Mucosa of rectum (tissue), 2 donors: ENCODE data around the gene TMEM247.

Source experiments
- H3K27ac ChIP-seq, 2 donors: one replicate each; pipeline ENCODE4 v1.7.0; 2013; ENCODE audit warnings: inconsistent platforms in 2 of 2, low read depth in 2 of 2, low read length in 2 of 2
- H3K27me3 ChIP-seq, 2 donors: one replicate each; pipeline ENCODE4 v1.7.0; 2013; ENCODE audit warnings: low read length in 2 of 2; ENCODE audit not compliant: control insufficient read depth in 2 of 2, insufficient read depth in 2 of 2
- H3K36me3 ChIP-seq, 2 donors: one replicate each; pipeline ENCODE4 v1.7.0; 2013; ENCODE audit warnings: low read length in 2 of 2; ENCODE audit not compliant: control insufficient read depth in 2 of 2, insufficient read depth in 2 of 2
- H3K4me1 ChIP-seq, 2 donors: one replicate each; pipeline ENCODE4 v1.7.0; 2013; ENCODE audit warnings: low read length in 2 of 2, mild to moderate bottlenecking in 1 of 2; ENCODE audit not compliant: control insufficient read depth in 2 of 2, insufficient read depth in 2 of 2
- H3K4me3 ChIP-seq, 2 donors: one replicate each; pipeline ENCODE4 v1.7.0; 2013; ENCODE audit warnings: low read length in 2 of 2
- H3K9ac ChIP-seq, 2 donors: one replicate each; pipeline ENCODE4 v1.7.0; 2013; ENCODE audit warnings: low read length in 2 of 2, low read depth in 1 of 2, mild to moderate bottlenecking in 1 of 2
- H3K9me3 ChIP-seq, 2 donors: one replicate each; pipeline ENCODE4 v1.7.0; 2013; ENCODE audit warnings: low read length in 2 of 2; ENCODE audit not compliant: control insufficient read depth in 2 of 2
- donor health status: healthy.
- donor health status: Normal muscosa, but diverticular disease.

The TMEM247 gene

DNA sequence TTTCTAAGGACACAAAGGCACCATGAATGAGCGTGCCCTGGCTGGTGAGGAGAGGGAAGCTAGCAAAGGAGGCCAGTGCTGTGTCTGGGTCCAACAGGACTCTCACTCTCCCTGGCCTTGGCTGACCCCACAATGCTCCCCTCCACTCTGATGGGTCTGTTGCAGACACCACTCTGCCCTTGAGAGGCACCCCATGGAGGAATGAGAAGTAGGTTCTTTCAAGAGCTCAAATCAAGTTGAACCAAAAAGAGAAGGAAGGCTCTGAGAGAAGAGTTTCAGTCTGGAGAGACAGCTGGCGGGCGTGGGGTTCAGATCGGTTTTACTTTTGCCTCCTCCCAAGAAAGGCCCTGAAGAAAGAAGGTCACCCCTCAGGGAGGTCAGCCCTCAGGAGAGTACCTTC is 18.4 kb downstream of the TMEM247 start:
- no peaks in the 10 kb centered on the region for H3K36me3 ChIP-seq
- no peak overlapping the region for H3K27ac ChIP-seq
- peaks cover 3 to 11% of the 10 kb centered on the region in 2 donors for H3K27me3 ChIP-seq
- H3K9me3 ChIP-seq: no peaks in the 10 kb centered on the region
- peaks cover 2 to 3% of the 10 kb centered on the region in 2 donors for H3K4me1 ChIP-seq
- no peak overlapping the region for H3K9ac ChIP-seq
- H3K4me3 ChIP-seq: no peak overlapping the region

DNA sequence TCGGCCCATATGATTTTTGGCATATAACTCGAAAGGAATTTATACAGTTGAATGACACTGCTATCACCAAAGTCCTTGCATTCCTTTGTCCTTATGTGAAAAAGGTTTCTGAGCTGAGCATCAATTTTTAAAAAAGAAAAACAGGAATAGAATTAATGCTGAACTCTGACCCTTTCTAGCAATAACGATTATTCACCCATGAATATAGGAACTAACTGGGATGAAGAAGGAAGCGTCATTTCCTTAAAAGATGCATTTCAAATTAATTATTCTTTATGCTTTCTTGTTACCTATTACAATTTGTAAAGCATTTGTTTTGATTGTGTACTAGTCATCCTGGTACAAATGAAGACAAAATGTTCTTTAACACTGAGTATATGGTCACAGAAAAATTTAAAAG is 19.3 kb downstream of the TMEM247 start:
- Histone ChIP-seq H3K4me3 (no peak overlapping the region), H3K4me1 (peaks cover 2 to 3% of the 10 kb centered on the region in 2 donors), H3K9me3 (no peaks in the 10 kb centered on the region), H3K27me3 (peaks cover 3 to 11% of the 10 kb centered on the region in 2 donors), H3K27ac (no peak overlapping the region), H3K9ac (no peak overlapping the region), H3K36me3 (no peaks in the 10 kb centered on the region)

DNA sequence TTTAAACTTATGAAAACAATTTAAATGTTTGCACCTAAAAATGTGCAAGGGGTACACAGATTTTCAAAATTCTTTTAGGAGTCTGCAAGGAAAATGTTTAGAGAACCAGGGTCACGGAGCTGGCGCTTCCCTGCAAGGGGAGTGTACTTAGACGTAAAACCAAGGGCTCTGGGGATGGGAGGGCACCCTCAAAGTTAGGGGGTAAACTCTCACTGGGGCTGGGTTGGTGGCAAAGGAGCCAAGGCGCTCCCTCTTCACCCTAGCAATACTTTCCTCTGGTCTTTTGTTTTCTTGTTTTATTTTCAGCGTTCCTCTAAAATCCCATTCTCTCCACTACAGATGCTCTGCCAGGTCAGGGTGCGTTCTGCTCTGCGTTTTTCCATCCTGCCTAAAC is 20.0 kb downstream of the TMEM247 start:
- Histone ChIP-seq H3K9me3 (no peaks in the 10 kb centered on the region), H3K4me1 (peaks cover 2 to 3% of the 10 kb centered on the region in 2 donors), H3K4me3 (peak overlapping the region; percentile 78 to 88), H3K27me3 (peaks cover 3 to 11% of the 10 kb centered on the region in 2 donors), H3K36me3 (no peaks in the 10 kb centered on the region), H3K9ac (peak overlapping the region; percentile 84 to 87), H3K27ac (peak overlapping the region; percentile 65 to 78)

DNA sequence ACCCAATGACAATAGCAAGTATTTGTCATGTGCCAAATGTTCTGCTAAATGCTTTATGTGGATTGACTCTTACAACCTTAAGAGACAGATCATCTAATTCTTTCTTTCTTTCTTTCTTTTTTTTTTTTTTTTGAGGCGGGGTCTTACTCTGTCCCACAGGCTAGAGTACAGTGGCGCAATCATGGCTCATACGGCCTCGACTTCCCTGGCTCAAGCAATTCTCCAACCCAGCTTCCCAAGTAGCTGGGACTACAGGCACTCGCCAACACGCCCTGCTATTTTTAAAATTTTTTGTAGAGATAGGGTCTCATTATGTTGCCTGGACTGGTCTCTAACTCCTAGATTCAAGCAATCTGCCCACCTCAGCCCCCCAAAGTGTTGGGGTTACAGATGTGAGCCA is 21.4 kb downstream of the TMEM247 start:
- Histone ChIP-seq H3K9me3 (no peaks in the 10 kb centered on the region), H3K9ac (peak overlapping the region in 1 of 2 donors; percentile 84), H3K4me1 (peaks cover 2 to 3% of the 10 kb centered on the region in 2 donors), H3K36me3 (no peaks in the 10 kb centered on the region), H3K27me3 (peaks cover 3 to 11% of the 10 kb centered on the region in 2 donors), H3K27ac (no peak overlapping the region), H3K4me3 (no peak overlapping the region)

DNA sequence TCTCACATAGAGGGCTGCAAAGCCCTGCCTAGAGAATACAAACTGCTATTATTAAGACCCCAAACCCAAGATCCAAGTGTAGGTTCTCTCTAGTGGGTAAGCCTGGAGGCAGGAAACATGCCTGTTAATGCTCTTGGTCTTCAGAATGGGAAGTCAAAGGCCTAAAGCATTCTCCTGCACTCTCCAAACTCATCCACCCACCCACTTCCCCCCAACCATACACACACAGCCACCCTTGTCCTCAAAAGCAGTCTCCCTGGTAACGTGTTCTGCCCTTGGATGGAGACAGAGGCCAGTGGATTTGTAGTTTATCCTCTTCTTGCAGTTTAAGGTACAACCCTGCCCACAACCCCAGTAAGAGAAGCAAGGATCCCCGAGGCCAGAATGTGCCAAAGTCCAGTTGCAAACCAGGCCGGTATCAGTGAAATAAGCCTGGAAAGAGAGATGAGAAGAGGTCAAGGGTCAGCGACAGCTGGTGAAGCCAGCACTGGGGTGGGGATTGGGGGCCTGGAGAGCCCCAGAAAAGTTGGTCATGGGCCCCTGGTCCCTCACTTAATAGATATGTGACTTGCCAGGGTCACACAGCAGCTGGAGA is 23.0 kb downstream of the TMEM247 start:
- Histone ChIP-seq H3K4me3 (no peak overlapping the region), H3K9me3 (no peaks in the 10 kb centered on the region), H3K27ac (no peak overlapping the region), H3K36me3 (no peaks in the 10 kb centered on the region), H3K27me3 (peaks cover 3 to 11% of the 10 kb centered on the region in 2 donors), H3K4me1 (peaks cover 2 to 3% of the 10 kb centered on the region in 2 donors), H3K9ac (no peak overlapping the region)

DNA sequence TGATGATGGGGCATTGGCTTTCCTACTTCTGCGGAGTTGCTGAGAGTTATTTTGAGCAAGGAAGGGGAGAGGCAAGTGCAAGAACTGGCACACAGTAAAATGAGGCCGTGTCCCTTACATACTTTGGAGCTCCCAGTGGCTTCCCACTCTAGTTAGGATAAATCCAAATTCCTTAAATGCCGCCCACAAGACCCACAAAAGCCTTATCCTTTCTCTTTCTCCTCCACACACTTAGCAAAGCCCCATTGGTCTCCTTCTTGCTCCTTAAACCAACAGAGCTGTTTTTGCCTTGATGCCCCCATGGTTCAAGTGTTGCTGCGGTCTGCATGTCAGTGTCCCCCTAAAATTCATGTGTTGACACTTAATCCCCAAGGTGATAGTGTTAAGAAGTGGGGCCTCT is 24.3 kb downstream of the TMEM247 start:
- Histone ChIP-seq H3K4me1 (peaks cover 2 to 3% of the 10 kb centered on the region in 2 donors), H3K9ac (no peak overlapping the region), H3K27me3 (peaks cover 0 to 6% of the 10 kb centered on the region in 2 donors), H3K27ac (no peak overlapping the region), H3K36me3 (no peaks in the 10 kb centered on the region), H3K9me3 (no peaks in the 10 kb centered on the region), H3K4me3 (no peak overlapping the region)

DNA sequence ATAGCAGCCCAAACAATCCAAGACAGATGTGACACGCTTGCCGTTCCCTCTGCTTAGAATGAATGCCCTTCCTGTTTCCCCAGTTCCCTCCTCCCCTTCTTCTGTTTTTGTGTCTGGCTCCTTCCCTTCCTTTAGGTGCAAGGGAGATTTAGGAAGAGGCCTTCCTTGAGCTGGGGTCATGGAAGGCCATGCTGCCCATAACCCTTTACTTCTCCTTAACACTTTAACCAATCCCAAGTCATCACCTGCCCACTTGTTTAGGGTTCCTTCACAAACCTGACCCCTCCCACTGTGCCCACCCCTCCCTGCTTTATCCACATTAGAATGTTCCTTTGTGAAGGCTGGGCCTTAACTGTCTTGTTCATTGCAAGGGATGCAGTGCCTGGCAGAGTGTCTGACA is 24.9 kb downstream of the TMEM247 start:
- no peak overlapping the region for H3K9ac ChIP-seq
- peaks cover 2 to 3% of the 10 kb centered on the region in 2 donors for H3K4me1 ChIP-seq
- H3K27me3 ChIP-seq: peaks cover 0 to 3% of the 10 kb centered on the region in 2 donors
- no peaks in the 10 kb centered on the region for H3K36me3 ChIP-seq
- no peak overlapping the region for H3K27ac ChIP-seq
- no peaks in the 10 kb centered on the region for H3K9me3 ChIP-seq
- H3K4me3 ChIP-seq: no peak overlapping the region

DNA sequence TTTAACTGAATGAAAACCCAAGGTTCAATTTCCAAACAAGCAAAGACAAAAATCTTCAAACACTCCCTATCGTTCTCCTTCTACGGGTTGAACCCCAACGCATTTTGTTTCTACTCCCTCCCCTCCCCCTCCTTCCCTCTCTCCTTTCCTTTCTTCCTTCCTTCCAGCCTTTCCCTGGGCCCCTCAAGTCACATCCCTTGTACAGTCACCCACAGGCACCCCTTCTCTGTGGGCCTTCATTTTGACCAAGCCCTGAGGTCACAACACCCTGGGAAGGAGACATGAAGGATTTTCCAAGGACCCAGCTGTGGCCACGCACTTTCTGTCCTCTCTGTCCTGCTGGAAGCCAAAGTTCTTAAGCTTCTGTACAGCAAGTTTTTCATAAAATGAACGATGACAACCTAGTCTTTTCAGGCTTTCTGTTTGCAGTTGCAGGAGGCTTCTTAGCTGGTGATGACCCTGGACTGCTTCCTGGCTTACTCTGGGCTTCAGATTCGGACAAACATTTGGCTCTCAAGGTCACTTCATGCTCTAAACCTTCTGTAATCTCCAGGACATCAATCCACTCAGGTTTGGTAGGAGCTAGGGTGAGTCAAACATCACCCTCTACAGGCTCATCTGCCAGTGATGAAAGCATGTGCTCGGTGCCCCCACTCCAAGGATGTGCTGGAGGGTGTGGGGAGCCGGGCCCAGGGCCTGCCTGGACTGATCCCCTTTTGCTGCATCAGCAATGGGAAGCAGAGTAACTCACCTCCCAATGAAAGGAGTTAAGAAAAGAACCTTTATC is 25.5 kb downstream of the TMEM247 start:
- no peak overlapping the region for H3K27ac ChIP-seq
- no peaks in the 10 kb centered on the region for H3K36me3 ChIP-seq
- H3K27me3 ChIP-seq: no peaks in the 10 kb centered on the region
- no peak overlapping the region for H3K4me3 ChIP-seq
- no peak overlapping the region for H3K9ac ChIP-seq
- H3K4me1 ChIP-seq: peaks cover under 1 to 3% of the 10 kb centered on the region in 2 donors
- no peaks in the 10 kb centered on the region for H3K9me3 ChIP-seq

DNA sequence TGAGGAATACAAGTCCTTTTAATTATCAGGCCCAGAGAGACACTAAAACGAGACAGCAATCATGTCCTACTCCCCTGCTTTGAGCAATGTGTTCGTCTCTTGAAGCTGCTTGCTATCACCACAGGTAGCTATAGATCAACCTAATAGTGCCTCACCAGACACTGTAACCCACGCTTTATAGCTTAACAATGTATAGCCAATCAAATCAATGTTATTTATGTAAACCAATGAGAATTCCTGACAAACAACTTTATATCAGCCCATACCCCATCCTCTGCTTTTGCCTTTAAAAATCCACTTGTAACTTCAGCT is 26.1 kb downstream of the TMEM247 start:
- Histone ChIP-seq H3K4me1 (peaks cover 0 to under 1% of the 10 kb centered on the region in 2 donors), H3K36me3 (no peaks in the 10 kb centered on the region), H3K27ac (no peak overlapping the region), H3K9ac (no peak overlapping the region), H3K9me3 (no peaks in the 10 kb centered on the region), H3K4me3 (no peak overlapping the region), H3K27me3 (no peaks in the 10 kb centered on the region)

DNA sequence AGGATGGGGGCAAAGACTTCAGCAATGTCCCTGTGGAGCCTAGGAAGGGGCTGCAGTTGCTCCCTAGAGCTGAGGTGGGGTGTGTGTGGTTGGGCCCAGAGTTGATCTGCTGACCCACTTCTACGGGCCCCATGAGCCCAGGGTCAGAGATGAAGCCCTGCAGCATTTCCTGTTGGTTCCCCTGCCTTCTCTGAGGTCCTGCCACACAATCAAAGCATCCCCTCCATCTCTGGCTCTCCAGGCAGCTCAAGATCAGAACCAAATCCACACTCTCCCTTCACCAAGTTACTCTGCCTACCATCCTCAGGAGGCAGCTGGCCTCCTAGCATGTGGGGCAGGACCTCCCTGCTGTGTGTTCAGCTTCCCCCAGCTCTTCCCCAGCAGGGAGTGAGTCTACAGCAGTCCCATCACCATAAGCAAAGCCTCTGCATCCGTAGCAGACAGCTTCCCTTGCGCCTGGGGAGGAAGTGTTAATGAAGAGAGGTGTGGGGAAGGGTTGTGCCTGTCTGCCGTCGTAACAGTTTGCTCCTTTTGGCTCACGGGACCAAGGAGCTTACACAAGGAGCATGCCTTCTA is 26.9 kb downstream of the TMEM247 start:
- Histone ChIP-seq H3K36me3 (no peaks in the 10 kb centered on the region), H3K9me3 (no peaks in the 10 kb centered on the region), H3K4me3 (no peak overlapping the region), H3K9ac (no peak overlapping the region), H3K4me1 (no peaks in the 10 kb centered on the region), H3K27me3 (no peaks in the 10 kb centered on the region), H3K27ac (no peak overlapping the region)
